SU-DHL-6 (cell line): ENCODE data around the gene ANKRD29.

Experiments used
- H2AFZ ChIP-seq: fragments of 200-600 bp; sonication (generic); 2 replicates; pipeline ENCODE4 v1.6.1; 2014; ENCODE audit warnings: low read depth, mild to moderate bottlenecking, moderate library complexity, mixed read lengths, antibody characterized with exemption, low read length; ENCODE audit not compliant: severe bottlenecking
- H3F3A ChIP-seq: fragments of 200-600 bp; shearing (Covaris generic); 2 replicates; pipeline ENCODE4 v1.6.0; 2016; ENCODE audit warnings: antibody characterized with exemption, mild to moderate bottlenecking; ENCODE audit not compliant: insufficient read depth
- H3K27ac ChIP-seq: fragments of 200-600 bp; sonication (generic); 2 replicates; pipeline ENCODE4 v1.5.1; 2016; ENCODE audit warnings: low read depth, mild to moderate bottlenecking, low read length, moderate library complexity, mixed read lengths
- H3K27me3 ChIP-seq: fragments of 200-600 bp; sonication (generic), shearing (Covaris generic); 2 replicates; pipeline ENCODE4 v1.6.0; 2014; ENCODE audit warnings: mild to moderate bottlenecking, low read length
- H3K36me3 ChIP-seq: fragments of 200-600 bp; sonication (generic); 2 replicates; pipeline ENCODE4 v1.6.1; 2014; ENCODE audit warnings: mild to moderate bottlenecking, low read length, mixed read lengths
- H3K4me2 ChIP-seq: fragments of 300-600, 200-600 bp; shearing (Covaris generic), sonication (generic); 2 replicates; pipeline ENCODE4 v1.6.0; 2014; ENCODE audit warnings: low read length, low read depth, mild to moderate bottlenecking; ENCODE audit not compliant: poor library complexity, severe bottlenecking
- H3K4me3 ChIP-seq: fragments of 200-600 bp; sonication (generic); 2 replicates; pipeline ENCODE4 v1.5.1; 2014; ENCODE audit warnings: antibody characterized with exemption, low read length, mild to moderate bottlenecking, mixed read lengths; ENCODE audit not compliant: insufficient read depth, poor library complexity, severe bottlenecking
- H3K79me2 ChIP-seq: fragments of 200-600 bp; sonication (generic); 2 replicates; pipeline ENCODE4 v1.6.1; 2014; ENCODE audit warnings: mild to moderate bottlenecking, low read length, moderate library complexity; ENCODE audit not compliant: insufficient read depth
- H3K9ac ChIP-seq: fragments of 200-600 bp; sonication (generic); 2 replicates; pipeline ENCODE4 v1.7.0; 2014; ENCODE audit warnings: mild to moderate bottlenecking, low read length
- H3K9me2 ChIP-seq: fragments of 200-600 bp; sonication (generic); replicated peaks from 2 replicates; pipeline ENCODE4 v1.6.1; 2014; ENCODE audit warnings: low read length; ENCODE audit not compliant: insufficient read depth
- H3K9me3 ChIP-seq: fragments of 200-600 bp; sonication (generic); 2 replicates; pipeline ENCODE4 v1.6.1; 2014; ENCODE audit warnings: low read length, mixed read lengths; ENCODE audit not compliant: insufficient read depth
- H4K20me1 ChIP-seq: fragments of 200-600 bp; sonication (generic); 2 replicates; pipeline ENCODE4 v1.6.1; 2014; ENCODE audit warnings: low read depth, mild to moderate bottlenecking, antibody characterized with exemption, low read length, moderate library complexity, mixed read lengths
- EZH2phosphoT487 ChIP-seq: fragments of 200-600 bp; sonication (generic), shearing (Covaris generic); conservative IDR thresholded peaks from 2 replicates; pipeline ENCODE4 v1.6.1; 2018; ENCODE audit warnings: mild to moderate bottlenecking, antibody characterized with exemption, low read length, moderate library complexity, mixed read lengths
- TF ChIP-seq, protein P1 (sequence below): fragments of 200-600 bp; sonication (generic); IDR thresholded peaks from one replicate; pipeline ENCODE4 v1.5.1; 2017; ENCODE audit warnings: antibody characterized with exemption, mild to moderate bottlenecking, low read length, moderate library complexity; ENCODE audit not compliant: insufficient read depth, poor library complexity, severe bottlenecking

Gene ANKRD29

DNA sequence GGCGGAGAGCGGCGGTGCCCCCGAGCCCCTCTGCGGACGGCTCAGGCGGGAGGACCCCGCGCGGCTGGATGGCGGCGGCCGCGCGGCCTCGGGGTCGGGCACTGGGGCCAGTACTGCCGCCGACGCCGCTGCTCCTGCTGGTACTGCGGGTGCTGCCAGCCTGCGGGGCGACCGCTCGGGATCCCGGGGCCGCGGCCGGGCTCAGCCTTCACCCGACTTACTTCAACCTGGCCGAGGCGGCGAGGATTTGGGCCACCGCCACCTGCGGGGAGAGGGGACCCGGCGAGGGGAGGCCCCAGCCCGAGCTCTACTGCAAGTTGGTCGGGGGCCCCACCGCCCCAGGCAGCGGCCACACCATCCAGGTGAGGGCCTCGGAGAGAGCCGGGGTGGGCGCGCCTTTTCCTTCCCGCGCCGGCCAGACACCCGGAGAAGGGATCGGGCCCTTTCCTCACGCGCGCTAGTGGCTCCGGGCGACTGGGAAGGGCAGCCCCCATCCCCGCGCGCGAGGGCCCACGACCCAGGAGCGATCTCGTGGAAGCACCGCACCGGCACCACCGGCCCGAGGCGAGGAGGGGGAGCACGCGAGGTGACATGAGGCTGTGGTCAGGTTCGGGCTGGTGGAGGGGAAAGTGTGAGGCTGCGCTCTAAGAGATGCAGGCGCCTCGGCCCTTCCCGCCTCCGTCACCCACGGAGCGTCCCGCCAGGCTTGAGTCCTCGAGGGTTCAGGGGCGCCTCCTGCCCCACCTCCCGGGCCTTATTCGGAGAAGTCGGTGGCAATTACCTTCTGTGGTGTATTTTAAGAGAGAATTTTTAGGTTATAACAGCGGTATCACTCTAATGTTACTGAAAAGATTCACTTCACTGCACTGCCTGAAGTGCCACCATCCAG, 27.1 kb upstream of the ANKRD29 start:
- H3K9me3 ChIP-seq: no peaks in the 10 kb centered on the region
- no peaks in the 10 kb centered on the region for H3K79me2 ChIP-seq
- H4K20me1 ChIP-seq: no peaks in the 10 kb centered on the region
- no peak overlapping the region for H3K27ac ChIP-seq
- no peaks in the 10 kb centered on the region for H3F3A ChIP-seq
- no peak overlapping the region for H2AFZ ChIP-seq
- no peak overlapping the region for H3K4me2 ChIP-seq
- H3K9ac ChIP-seq: no peak overlapping the region
- no peaks in the 10 kb centered on the region for H3K36me3 ChIP-seq
- H3K27me3 ChIP-seq: no peaks in the 10 kb centered on the region
- H3K4me3 ChIP-seq: no peak overlapping the region
- no peaks in the 10 kb centered on the region for H3K9me2 ChIP-seq
- TF ChIP-seq, protein P1, sequence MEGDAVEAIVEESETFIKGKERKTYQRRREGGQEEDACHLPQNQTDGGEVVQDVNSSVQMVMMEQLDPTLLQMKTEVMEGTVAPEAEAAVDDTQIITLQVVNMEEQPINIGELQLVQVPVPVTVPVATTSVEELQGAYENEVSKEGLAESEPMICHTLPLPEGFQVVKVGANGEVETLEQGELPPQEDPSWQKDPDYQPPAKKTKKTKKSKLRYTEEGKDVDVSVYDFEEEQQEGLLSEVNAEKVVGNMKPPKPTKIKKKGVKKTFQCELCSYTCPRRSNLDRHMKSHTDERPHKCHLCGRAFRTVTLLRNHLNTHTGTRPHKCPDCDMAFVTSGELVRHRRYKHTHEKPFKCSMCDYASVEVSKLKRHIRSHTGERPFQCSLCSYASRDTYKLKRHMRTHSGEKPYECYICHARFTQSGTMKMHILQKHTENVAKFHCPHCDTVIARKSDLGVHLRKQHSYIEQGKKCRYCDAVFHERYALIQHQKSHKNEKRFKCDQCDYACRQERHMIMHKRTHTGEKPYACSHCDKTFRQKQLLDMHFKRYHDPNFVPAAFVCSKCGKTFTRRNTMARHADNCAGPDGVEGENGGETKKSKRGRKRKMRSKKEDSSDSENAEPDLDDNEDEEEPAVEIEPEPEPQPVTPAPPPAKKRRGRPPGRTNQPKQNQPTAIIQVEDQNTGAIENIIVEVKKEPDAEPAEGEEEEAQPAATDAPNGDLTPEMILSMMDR: no peak
- no peak for TF ChIP-seq EZH2phosphoT487

DNA sequence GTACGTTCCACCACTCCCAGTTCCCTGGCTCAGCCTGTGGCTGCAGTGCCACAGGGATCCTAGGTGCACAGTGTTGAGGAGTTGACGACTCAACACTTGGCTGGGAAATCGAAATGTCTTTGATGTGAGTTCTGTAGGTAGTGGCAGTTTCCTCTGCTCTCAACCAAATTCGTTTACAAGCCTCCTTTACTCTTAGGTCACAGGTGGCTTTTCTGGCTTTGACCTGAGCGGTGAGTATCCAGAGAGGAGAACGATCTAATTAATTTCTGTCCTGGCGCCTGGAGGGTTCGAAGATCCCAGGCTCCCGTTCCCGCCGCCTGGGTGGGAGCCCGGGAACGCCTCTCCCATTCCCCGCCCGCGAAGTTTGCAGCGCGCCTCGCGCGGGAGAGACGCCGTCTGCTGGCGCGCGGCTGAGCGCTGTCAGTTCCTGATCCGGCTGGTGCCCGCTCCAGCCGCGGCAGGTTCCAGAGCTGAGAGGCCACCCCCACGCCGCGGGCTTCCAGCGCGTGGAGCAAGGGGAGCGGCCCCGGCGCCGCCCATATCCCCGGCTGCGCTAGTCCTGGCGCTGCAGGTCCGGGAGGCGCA, 26.4 kb upstream of the ANKRD29 start, which contains the start of gene LAMA3:
LAMA3 (plus strand) TSS at position 423 of the 585 bp plus-strand sequence. CDS start 231 bp downstream, outside the sequence.
- H4K20me1 ChIP-seq: no peaks in the 10 kb centered on the region
- no peak within 1 kb of the TSS for H2AFZ ChIP-seq
- no peaks in the 10 kb centered on the region for H3K27me3 ChIP-seq
- no peaks in the 10 kb centered on the region for H3K9me3 ChIP-seq
- no peaks in the 10 kb centered on the region for H3K36me3 ChIP-seq
- H3F3A ChIP-seq: no peaks in the 10 kb centered on the region
- H3K9ac ChIP-seq: no peak within 1 kb of the TSS
- TF ChIP-seq, protein P1: no peak
- no peak for TF ChIP-seq EZH2phosphoT487
- no peak within 1 kb of the TSS for H3K27ac ChIP-seq
- no peak within 1 kb of the TSS for H3K4me3 ChIP-seq
- H3K9me2 ChIP-seq: no peaks in the 10 kb centered on the region
- H3K79me2 ChIP-seq: no peaks in the 10 kb centered on the region
- H3K4me2 ChIP-seq: no peak within 1 kb of the TSS

DNA sequence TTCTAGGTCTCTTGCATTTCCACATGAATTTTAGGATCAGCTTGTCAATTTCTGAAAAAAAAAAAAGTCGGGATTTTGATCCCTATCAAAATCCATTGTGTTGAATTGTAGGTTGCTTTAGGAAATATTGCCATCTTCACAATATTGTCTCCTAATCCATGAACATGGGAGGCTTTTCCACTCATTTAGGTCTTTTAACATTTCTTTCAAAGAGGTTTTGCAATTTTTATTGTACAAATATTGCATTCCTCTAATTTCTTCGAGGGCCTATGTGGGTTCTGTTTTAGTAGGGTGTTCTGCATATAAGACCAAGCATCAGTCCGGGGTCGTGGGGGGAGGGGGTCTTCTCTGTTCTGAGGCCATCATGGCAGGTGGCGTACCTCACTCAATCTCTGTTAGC, 25.8 kb upstream of the ANKRD29 start:
- no peaks in the 10 kb centered on the region for H3K79me2 ChIP-seq
- no peaks in the 10 kb centered on the region for H3K9me3 ChIP-seq
- no peaks in the 10 kb centered on the region for H3K27me3 ChIP-seq
- no peak overlapping the region for H3K4me3 ChIP-seq
- H3K4me2 ChIP-seq: no peak overlapping the region
- H3K9me2 ChIP-seq: no peaks in the 10 kb centered on the region
- H2AFZ ChIP-seq: no peak overlapping the region
- no peaks in the 10 kb centered on the region for H3F3A ChIP-seq
- no peaks in the 10 kb centered on the region for H4K20me1 ChIP-seq
- H3K9ac ChIP-seq: no peak overlapping the region
- H3K27ac ChIP-seq: no peak overlapping the region
- no peaks in the 10 kb centered on the region for H3K36me3 ChIP-seq
- TF ChIP-seq, protein P1: no peak
- TF ChIP-seq EZH2phosphoT487: no peak
